Endodermal cell (in vitro differentiated cells): ENCODE measurements around the gene MBOAT2. TPM values are rescaled to one million over a fixed set of nuclear protein-coding genes. Genes with fewer than 3 reads are reported as not detected.
"Not testable (repeated sequence)": the region's sequence is repeated elsewhere in the genome, so short reads cannot be mapped to it uniquely, and the experiment has no call there.

ENCODE experiments used
- DNase-seq: peaks from one replicate; pipeline ENCODE4 v3.0.0-alpha.2; 2017
- H3K27ac ChIP-seq: 2 replicates; pipeline ENCODE4 v1.5.1; 2013; ENCODE audit warnings: mild to moderate bottlenecking, low read depth, low read length, moderate library complexity
- H3K27me3 ChIP-seq: 2 replicates; pipeline ENCODE4 v1.6.1; 2013; ENCODE audit warnings: mild to moderate bottlenecking, low read length, moderate library complexity; ENCODE audit not compliant: insufficient read depth, control insufficient read depth, poor library complexity, severe bottlenecking
- H3K36me3 ChIP-seq: 2 replicates; pipeline ENCODE4 v1.7.0; 2013; ENCODE audit warnings: mild to moderate bottlenecking, low read length, moderate library complexity; ENCODE audit not compliant: control insufficient read depth, insufficient read depth
- H3K4me1 ChIP-seq: one replicate; pipeline ENCODE4 v1.7.0; 2013; ENCODE audit warnings: low read length; ENCODE audit not compliant: control insufficient read depth, insufficient read depth
- H3K4me3 ChIP-seq: 2 replicates; pipeline ENCODE4 v1.5.1; 2013; ENCODE audit warnings: mild to moderate bottlenecking, low read length, moderate library complexity
- H3K9ac ChIP-seq: 2 replicates; pipeline ENCODE4 v1.6.1; 2013; ENCODE audit warnings: mild to moderate bottlenecking, low read length, moderate library complexity; ENCODE audit not compliant: poor library complexity, severe bottlenecking; ENCODE audit errors: extremely low read depth
- H3K9me3 ChIP-seq: 2 replicates; pipeline ENCODE4 v1.6.1; 2013; ENCODE audit warnings: mild to moderate bottlenecking, low read length, moderate library complexity; ENCODE audit not compliant: control insufficient read depth
- H3K27ac Mint-ChIP-seq: 2 replicates; pipeline ENCODE4 v1.8.0; 2020; ENCODE audit warnings: mixed read lengths
- H3K27me3 Mint-ChIP-seq: 2 replicates; pipeline ENCODE4 v1.8.0; 2021; ENCODE audit warnings: mild to moderate bottlenecking, mixed read lengths; ENCODE audit not compliant: insufficient read depth
- H3K36me3 Mint-ChIP-seq: 2 replicates; pipeline ENCODE4 v1.8.0; 2020; ENCODE audit warnings: low read depth, mixed read lengths
- H3K4me1 Mint-ChIP-seq: 2 replicates; pipeline ENCODE4 v1.8.0; 2020; ENCODE audit warnings: mixed read lengths
- H3K4me3 Mint-ChIP-seq: 2 replicates; pipeline ENCODE4 v1.8.0; 2020; ENCODE audit warnings: mild to moderate bottlenecking, moderate library complexity, mixed read lengths
- H3K9me3 Mint-ChIP-seq: 2 replicates; pipeline ENCODE4 v1.8.0; 2020; ENCODE audit warnings: mild to moderate bottlenecking, mixed read lengths
- WGBS, 2 experiments: methylation state at CpG; one replicate each; pipeline versions ENCODE4 v1.1.5 to v1.1.7; 2013; ENCODE audit warnings: missing lambda C conversion rate in 2 of 2, mixed read lengths in 1 of 2; ENCODE audit not compliant: insufficient coverage in 1 of 2, insufficient read length in 1 of 2; 5-methylcytosine and 5-hydroxymethylcytosine counted together
- total RNA-seq, 2 donors: library from RNA; stranded (reverse); fragmentation: NEBNext Ultra II Directional in 1 of 2; extraction: Animal tissue kit (Norgen Biotek cat#: 25700) in 1 of 2; gene quantifications; 2 replicates in 1 of 2; 3 replicates in 1 of 2; pipeline ENCODE4 v1.2.1, GENCODE V29; 2021
- TF ChIP-seq, protein P1 (sequence below): fragments of 200-600 bp; sonication (generic); conservative IDR thresholded peaks from 2 replicates; pipeline ENCODE4 v1.5.0; 2021; ENCODE audit warnings: antibody characterized with exemption, mild to moderate bottlenecking

MBOAT2 gene
- total RNA-seq, 2 donors from 2014 or later = 45.3 to 51.0 TPM

DNA sequence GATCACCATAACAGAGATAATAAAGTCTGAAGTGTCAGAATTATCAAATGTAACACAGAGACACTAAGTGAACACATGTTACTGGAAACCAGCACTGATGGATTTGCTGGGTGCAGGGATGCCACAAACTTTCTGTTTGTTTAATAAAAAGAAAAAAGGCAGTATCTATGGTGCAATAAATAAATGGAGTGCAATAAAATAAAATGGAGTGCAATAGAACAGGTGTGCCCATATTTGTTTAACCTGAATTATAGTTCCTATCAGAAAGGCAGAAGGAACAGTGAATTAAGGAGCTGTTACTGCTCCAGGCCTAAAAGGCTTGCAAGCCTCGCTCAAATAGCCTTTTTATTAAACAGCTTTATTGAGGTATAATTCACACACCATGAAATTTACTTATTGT, 85.1 kb downstream of the MBOAT2 start:
- Histone ChIP-seq H3K36me3 (no peaks in the 10 kb centered on the region), H3K9me3 (peaks cover 13% of the 10 kb centered on the region), H3K4me3 (no peak overlapping the region), H3K27me3 (no peaks in the 10 kb centered on the region), H3K27ac (no peak overlapping the region), H3K4me1 (peaks cover 3% of the 10 kb centered on the region), H3K9ac (no peak overlapping the region)
- 100% methylated on average over 1 of the region's 1 CpG; no CpG with 5 or more reads in 1 of the 2 experiments for WGBS, 2 experiments
- peaks cover 18% of the 10 kb centered on the region for H3K4me1 Mint-ChIP-seq
- no peaks in the 10 kb centered on the region for H3K27me3 Mint-ChIP-seq
- no peak for DNase-seq
- H3K36me3 Mint-ChIP-seq = peaks cover 27% of the 10 kb centered on the region
- H3K27ac Mint-ChIP-seq = no peak overlapping the region
- no peak overlapping the region for H3K4me3 Mint-ChIP-seq
- peaks cover 12% of the 10 kb centered on the region for H3K9me3 Mint-ChIP-seq
- TF ChIP-seq, protein P1, sequence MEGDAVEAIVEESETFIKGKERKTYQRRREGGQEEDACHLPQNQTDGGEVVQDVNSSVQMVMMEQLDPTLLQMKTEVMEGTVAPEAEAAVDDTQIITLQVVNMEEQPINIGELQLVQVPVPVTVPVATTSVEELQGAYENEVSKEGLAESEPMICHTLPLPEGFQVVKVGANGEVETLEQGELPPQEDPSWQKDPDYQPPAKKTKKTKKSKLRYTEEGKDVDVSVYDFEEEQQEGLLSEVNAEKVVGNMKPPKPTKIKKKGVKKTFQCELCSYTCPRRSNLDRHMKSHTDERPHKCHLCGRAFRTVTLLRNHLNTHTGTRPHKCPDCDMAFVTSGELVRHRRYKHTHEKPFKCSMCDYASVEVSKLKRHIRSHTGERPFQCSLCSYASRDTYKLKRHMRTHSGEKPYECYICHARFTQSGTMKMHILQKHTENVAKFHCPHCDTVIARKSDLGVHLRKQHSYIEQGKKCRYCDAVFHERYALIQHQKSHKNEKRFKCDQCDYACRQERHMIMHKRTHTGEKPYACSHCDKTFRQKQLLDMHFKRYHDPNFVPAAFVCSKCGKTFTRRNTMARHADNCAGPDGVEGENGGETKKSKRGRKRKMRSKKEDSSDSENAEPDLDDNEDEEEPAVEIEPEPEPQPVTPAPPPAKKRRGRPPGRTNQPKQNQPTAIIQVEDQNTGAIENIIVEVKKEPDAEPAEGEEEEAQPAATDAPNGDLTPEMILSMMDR = no peak

DNA sequence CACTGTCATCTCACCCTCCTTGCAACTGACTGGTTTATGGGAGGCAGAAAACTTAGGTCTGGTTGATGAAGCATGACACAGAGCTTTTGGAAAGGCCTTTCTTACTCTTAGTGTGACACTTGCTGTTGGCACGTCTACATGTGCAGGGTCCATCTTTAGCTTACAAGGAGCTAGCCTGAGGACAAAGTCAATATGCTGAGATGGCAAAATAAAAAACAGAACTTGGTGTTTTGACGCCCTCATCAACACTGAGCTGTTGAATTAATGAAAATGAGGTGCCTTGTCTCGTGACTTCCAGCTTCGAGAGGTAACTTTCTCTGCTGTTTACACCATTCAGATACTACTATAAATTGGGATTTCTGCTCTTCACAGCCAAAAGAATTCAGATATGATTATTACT, 87.5 kb downstream of the MBOAT2 start:
- TF ChIP-seq, protein P1 = no peak
- Mint-ChIP-seq H3K4me3 (no peak overlapping the region), H3K9me3 (peaks cover 36% of the 10 kb centered on the region), H3K27me3 (no peaks in the 10 kb centered on the region), H3K4me1 (no peaks in the 10 kb centered on the region), H3K36me3 (peaks cover 51% of the 10 kb centered on the region), H3K27ac (no peak overlapping the region)
- no peak overlapping the region for H3K9ac ChIP-seq
- WGBS, 2 experiments = 96 to 99% methylated on average over 4 of the region's 4 CpGs
- no peaks in the 10 kb centered on the region for H3K4me1 ChIP-seq
- no peaks in the 10 kb centered on the region for H3K36me3 ChIP-seq
- no peak overlapping the region for H3K4me3 ChIP-seq
- DNase-seq = no peak
- H3K27me3 ChIP-seq = no peaks in the 10 kb centered on the region
- H3K9me3 ChIP-seq = peaks cover 22% of the 10 kb centered on the region
- no peak overlapping the region for H3K27ac ChIP-seq

DNA sequence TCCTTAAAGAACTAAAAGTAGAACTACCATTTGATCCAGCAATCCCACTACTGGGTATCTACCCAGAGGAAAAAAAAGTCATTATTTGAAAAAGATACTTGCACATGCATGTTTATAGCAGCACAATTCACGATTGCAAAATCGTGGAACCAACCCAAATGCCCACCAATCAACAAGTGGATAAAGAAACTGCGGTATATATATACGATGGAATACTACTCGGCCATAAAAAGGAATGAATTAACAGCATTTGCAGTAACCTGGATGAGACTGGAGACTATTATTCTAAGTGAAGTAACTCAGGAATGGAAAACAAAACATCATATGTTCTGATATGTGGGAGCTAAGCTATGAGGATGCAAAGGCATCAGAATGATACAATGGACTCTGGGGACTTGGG, 89.7 kb downstream of the MBOAT2 start:
- H3K9me3 Mint-ChIP-seq = peaks cover 41% of the 10 kb centered on the region
- not testable (repeated sequence) for H3K4me3 Mint-ChIP-seq

DNA sequence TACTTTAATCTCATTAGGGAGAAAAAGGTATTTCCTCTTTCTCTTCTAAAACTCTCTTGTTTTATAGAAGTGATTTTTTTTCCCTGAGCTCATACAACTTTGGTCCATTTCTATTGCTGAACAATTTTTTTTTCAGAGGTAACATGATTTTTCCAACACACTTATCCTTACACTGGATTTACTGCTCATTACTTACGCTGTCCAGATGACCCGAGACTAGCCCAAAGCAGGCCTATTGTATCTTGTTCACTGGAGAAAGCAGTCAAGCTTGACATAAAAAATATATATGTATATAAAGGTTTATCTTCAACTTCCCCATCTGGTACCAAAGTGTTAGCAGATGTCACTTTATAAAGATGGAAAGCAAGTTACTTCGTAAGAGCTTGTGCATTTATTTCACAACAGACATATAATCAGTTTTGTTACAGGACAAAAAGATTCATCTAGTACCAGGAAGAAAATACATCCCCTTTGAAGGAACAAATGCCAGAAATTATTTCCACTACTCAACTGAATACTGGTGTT, 95.7 kb downstream of the MBOAT2 start:
- H3K27ac ChIP-seq = no peak overlapping the region
- no peaks in the 10 kb centered on the region for H3K4me1 ChIP-seq
- H3K27me3 Mint-ChIP-seq = no peaks in the 10 kb centered on the region
- H3K4me3 Mint-ChIP-seq = no peak overlapping the region
- WGBS, 2 experiments = 93% methylated on average over 3 of the region's 3 CpGs; no CpG with 5 or more reads in 1 of the 2 experiments
- H3K9ac ChIP-seq = no peak overlapping the region
- peaks cover 19% of the 10 kb centered on the region for H3K36me3 ChIP-seq
- no peak overlapping the region for H3K4me3 ChIP-seq
- TF ChIP-seq, protein P1 = no peak
- H3K36me3 Mint-ChIP-seq = peaks cover 69% of the 10 kb centered on the region
- no peak overlapping the region for H3K27ac Mint-ChIP-seq
- peaks cover 46% of the 10 kb centered on the region for H3K9me3 Mint-ChIP-seq
- DNase-seq = no peak
- H3K4me1 Mint-ChIP-seq = no peaks in the 10 kb centered on the region
- no peaks in the 10 kb centered on the region for H3K27me3 ChIP-seq
- peaks cover 34% of the 10 kb centered on the region for H3K9me3 ChIP-seq

More for the DNA sequence above, 89.7 kb downstream of the MBOAT2 start:
- H3K36me3 ChIP-seq, H3K27me3 ChIP-seq, H3K27me3 Mint-ChIP-seq, DNase-seq, H3K27ac ChIP-seq, H3K4me3 ChIP-seq, H3K9ac ChIP-seq, H3K27ac Mint-ChIP-seq, H3K4me1 ChIP-seq, H3K4me1 Mint-ChIP-seq: not testable (repeated sequence)
- H3K9me3 ChIP-seq = peaks cover 21% of the 10 kb centered on the region
- peaks cover 55% of the 10 kb centered on the region for H3K36me3 Mint-ChIP-seq
- 94 to 100% methylated on average over 5 of the region's 5 CpGs for WGBS, 2 experiments
